ENCODE data around the gene MPO. TPM values are rescaled to one million over a fixed set of nuclear protein-coding genes. Genes with fewer than 3 reads are reported as not detected.
A peak's percentile ranks its signal among the peaks of the same experiment; 100 is the strongest.

The MPO gene
- total RNA-seq, 4 donors from 2014 or later, result 1.7 TPM; not detected in 3

DNA sequence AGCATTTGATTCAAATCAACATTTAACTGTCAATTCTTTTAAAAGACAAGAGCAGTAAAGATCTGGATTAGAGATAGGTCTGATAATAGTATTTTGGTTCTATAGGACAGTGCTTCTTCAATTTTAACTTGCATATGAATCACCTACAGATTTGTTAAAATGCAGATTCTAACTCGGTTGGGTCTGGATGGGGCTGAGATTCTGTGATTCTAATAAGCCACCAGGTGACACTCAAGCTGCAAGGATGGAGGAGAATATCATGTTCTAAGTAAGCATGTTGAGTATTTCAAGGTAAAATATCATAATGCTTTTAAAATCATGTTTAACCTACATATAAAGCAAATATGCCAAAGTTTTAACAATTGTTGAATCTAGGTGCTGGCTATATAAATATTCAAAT lies 32.1 kb upstream of the MPO start:
- Histone ChIP-seq H3K27ac (no peak overlapping the region), H3K27me3 (no peaks in the 10 kb centered on the region), H3K9me3 (no peaks in the 10 kb centered on the region), H3K36me3 (no peaks in the 10 kb centered on the region), H3K4me3 (no peak overlapping the region), H3K4me1 (peaks cover 0 to 3% (median 0%) of the 10 kb centered on the region in 4 donors)
- DNase-seq, result no peak
- TF ChIP-seq, protein P1, sequence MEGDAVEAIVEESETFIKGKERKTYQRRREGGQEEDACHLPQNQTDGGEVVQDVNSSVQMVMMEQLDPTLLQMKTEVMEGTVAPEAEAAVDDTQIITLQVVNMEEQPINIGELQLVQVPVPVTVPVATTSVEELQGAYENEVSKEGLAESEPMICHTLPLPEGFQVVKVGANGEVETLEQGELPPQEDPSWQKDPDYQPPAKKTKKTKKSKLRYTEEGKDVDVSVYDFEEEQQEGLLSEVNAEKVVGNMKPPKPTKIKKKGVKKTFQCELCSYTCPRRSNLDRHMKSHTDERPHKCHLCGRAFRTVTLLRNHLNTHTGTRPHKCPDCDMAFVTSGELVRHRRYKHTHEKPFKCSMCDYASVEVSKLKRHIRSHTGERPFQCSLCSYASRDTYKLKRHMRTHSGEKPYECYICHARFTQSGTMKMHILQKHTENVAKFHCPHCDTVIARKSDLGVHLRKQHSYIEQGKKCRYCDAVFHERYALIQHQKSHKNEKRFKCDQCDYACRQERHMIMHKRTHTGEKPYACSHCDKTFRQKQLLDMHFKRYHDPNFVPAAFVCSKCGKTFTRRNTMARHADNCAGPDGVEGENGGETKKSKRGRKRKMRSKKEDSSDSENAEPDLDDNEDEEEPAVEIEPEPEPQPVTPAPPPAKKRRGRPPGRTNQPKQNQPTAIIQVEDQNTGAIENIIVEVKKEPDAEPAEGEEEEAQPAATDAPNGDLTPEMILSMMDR (IDR thresholded peaks at IDR 0.05), result peak in 2 of 6 experiments; percentile 12 to 13
- TF ChIP-seq POLR2A (IDR thresholded peaks at IDR 0.05), result no peak

DNA sequence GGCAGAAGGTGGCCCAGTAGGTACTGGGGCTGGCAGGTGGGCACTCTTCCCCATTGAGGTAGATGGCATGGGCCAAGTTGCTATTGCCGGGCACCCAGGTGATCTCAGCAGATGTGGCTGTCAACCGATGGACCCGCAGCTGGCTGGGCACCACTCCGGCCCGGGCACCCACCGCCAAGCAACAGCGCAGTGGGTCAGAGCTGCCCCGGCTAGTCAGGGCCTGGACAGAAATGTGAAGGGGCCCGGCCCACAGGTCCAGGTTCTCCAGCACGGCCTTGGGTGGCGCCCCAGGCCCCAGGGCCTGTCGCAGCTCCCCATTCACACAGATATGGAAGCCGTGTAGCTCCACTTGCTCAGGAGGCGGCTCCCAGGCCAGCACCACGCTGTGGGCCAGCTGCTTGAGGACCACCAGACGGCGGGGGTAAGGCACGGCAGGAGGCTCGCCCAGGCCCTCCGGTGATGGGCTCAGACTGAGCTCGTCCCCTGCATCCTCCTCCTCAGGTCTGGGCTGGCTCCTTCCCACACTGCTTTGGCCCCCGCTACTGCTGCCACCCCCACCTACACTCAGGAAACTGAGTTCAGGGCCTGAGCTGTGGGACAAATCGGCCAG lies 31.4 kb upstream of the MPO start:
- DNase-seq, result peak in 2 of 3 donors; percentile 6 to 48
- no peaks in the 10 kb centered on the region for H3K9me3 ChIP-seq

DNA sequence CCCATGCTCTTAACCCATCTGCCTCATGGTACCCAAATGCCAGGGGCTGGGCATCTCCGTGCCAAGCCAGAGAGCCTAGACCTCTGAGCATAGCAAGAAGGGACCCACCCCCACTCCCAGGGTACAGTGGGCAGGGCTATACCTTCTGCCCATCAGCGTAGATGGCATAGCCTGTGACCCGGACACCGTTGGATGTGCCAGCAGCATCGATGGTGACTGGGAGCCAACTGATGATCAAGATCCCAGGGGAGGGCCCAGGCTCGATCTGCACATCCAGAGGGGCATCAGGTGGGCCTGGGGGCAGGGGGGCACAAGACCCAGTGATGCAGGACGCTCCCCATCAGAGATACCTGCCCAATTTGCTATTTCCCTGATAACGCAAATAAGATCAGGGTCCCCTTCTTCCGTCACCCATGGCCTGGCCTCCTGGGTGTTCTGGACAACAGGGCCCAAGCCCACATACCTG lies 30.7 kb upstream of the MPO start:
- peak in 1 of 3 donors; percentile 42 for DNase-seq

More for the DNA sequence above, 31.4 kb upstream of the MPO start:
- H3K36me3 ChIP-seq, result no peaks in the 10 kb centered on the region
- no peaks in the 10 kb centered on the region for H3K4me1 ChIP-seq
- H3K27me3 ChIP-seq, result no peaks in the 10 kb centered on the region
- H3K4me3 ChIP-seq, result no peak overlapping the region
- H3K27ac ChIP-seq, result no peak overlapping the region
- no peak for TF ChIP-seq POLR2A (IDR thresholded peaks at IDR 0.05)
- TF ChIP-seq, protein P1 (IDR thresholded peaks at IDR 0.05), result no peak

DNA sequence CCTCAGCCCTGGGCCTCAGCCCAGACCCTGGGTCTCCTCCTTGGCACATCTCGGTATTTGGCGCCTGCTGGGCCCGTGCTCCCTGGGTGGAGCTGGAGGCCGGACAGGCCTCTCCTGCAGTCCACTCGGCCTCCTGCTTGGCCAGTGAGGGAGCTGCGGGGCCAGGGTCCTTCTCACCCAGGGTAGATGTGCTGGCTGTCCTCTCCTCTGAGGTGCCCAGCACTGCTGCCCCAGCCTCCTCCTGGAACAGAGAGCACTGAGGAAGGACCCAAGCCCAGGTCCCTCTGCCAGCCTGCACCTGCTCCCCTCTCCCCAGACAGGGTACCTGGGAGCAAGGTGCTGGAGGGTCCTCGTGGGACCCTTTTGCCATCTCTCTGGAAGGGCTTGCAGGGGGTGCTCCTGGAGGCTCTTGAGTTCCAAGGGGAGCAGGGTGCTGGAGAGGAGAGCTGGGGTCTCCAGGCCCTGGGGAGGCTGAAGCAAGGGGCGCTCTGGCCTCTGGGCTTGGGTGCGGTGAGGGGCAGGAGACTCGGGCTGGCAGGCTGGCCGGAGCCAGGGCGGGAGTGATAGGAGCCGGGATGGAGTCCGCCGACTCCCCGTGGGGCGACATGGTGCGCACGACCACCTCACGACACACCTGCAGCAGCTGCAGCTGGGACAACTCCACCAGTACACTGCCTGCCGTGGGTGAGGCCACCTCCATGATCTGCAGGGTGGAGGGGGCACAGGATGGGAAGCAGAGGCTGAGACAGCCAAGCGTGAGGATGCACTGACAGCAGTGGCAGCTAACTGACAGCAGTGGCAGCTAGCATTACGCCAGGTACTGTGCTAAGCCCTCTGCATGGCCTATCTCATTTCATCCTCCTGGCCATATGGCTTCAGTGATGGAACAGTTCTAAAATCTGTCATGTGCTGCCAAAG lies 30.0 kb upstream of the MPO start:
- Histone ChIP-seq H3K27ac (no peak overlapping the region), H3K27me3 (no peaks in the 10 kb centered on the region), H3K4me1 (no peaks in the 10 kb centered on the region), H3K4me3 (no peak overlapping the region), H3K36me3 (no peaks in the 10 kb centered on the region), H3K9me3 (no peaks in the 10 kb centered on the region)
- DNase-seq, result peak in 1 of 3 donors; percentile 38
- TF ChIP-seq, protein P1 (IDR thresholded peaks at IDR 0.05), result no peak
- TF ChIP-seq POLR2A (IDR thresholded peaks at IDR 0.05), result no peak

More for the DNA sequence above, 30.7 kb upstream of the MPO start:
- no peak for TF ChIP-seq POLR2A (IDR thresholded peaks at IDR 0.05)
- TF ChIP-seq, protein P1 (IDR thresholded peaks at IDR 0.05), result no peak
- Histone ChIP-seq H3K4me1 (no peaks in the 10 kb centered on the region), H3K27ac (no peak overlapping the region), H3K9me3 (no peaks in the 10 kb centered on the region), H3K27me3 (no peaks in the 10 kb centered on the region), H3K4me3 (no peak overlapping the region), H3K36me3 (no peaks in the 10 kb centered on the region)

DNA sequence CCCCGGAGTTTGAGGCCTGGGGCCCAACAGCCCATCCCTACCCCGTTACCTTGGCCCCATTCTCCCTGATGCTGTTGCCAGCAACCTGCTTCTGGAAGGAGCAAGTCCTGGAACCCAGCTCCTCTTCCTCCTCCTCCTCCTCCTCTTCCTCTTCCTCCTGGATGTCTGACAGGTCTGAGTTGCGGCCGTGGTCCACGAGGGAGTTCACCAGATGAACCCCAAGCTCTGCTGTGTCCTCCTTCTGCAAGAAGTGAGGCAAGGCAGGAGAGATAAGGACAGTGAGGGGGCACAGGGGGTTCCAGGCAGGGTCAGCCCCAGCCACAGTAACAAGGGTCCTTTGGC lies 29.2 kb upstream of the MPO start:
- DNase-seq, result no peak
- H3K9me3 ChIP-seq, result no peaks in the 10 kb centered on the region
- H3K27ac ChIP-seq, result no peak overlapping the region
- no peaks in the 10 kb centered on the region for H3K27me3 ChIP-seq
- H3K4me3 ChIP-seq, result no peak overlapping the region
- no peaks in the 10 kb centered on the region for H3K36me3 ChIP-seq
- no peaks in the 10 kb centered on the region for H3K4me1 ChIP-seq
- TF ChIP-seq, protein P1 (IDR thresholded peaks at IDR 0.05), result no peak
- no peak for TF ChIP-seq POLR2A (IDR thresholded peaks at IDR 0.05)

Data from Peyer's patch (tissue), 4 donors.